K562 (cell line): ENCODE data around the gene MED15. TPM values are rescaled to one million over a fixed set of nuclear protein-coding genes. Genes with fewer than 3 reads are reported as not detected.

Experiments used
- CBX3 ChIP-seq, 2 experiments: IDR thresholded peaks; 1 replicate in 1 of 2; 2 replicates in 1 of 2; pipeline ENCODE4 v1.6.1; 2012; ENCODE audit warnings: inconsistent platforms in 2 of 2, low read length in 2 of 2, borderline replicate concordance in 1 of 2, control low read depth in 1 of 2
- CREM ChIP-seq: IDR thresholded peaks from 2 replicates; pipeline ENCODE4 v1.6.1; 2014; ENCODE audit warnings: antibody characterized with exemption, low read depth
- GABPB1 ChIP-seq: sonication (generic); formaldehyde crosslinking; IDR thresholded peaks from 2 replicates; pipeline ENCODE4 v1.8.0; 2022; ENCODE audit warnings: mild to moderate bottlenecking, missing genetic modification reagents
- GTF2E2 ChIP-seq: fragments of 200-800 bp; sonication (Bioruptor generic); IDR thresholded peaks from 2 replicates; pipeline ENCODE4 v1.6.1; 2016; ENCODE audit warnings: missing genetic modification characterization, missing compliant biosample characterization
- HOXB6 ChIP-seq: fragments of 250-450 bp; sonication (Bioruptor Pico); IDR thresholded peaks from 2 replicates; pipeline ENCODE4 v1.5.1; 2022; ENCODE audit warnings: mild to moderate bottlenecking, borderline replicate concordance
- KDM2B ChIP-seq: fragments of 250-450 bp; sonication (Bioruptor Pico); IDR thresholded peaks from 2 replicates; pipeline ENCODE4 v1.8.0; 2021; ENCODE audit warnings: mild to moderate bottlenecking, moderate library complexity
- NR1H2 ChIP-seq: sonication (generic); formaldehyde crosslinking; IDR thresholded peaks from 2 replicates; pipeline ENCODE4 v1.4.0; 2020; ENCODE audit warnings: mild to moderate bottlenecking, missing genetic modification reagents
- SAFB2 ChIP-seq: fragments of 200-400 bp; formaldehyde crosslinking; IDR thresholded peaks from 2 replicates; pipeline ENCODE4 v1.6.1; 2018; ENCODE audit warnings: borderline replicate concordance, low read length, low read depth, moderate library complexity; ENCODE audit not compliant: severe bottlenecking
- STAT6 ChIP-seq: sonication (generic); formaldehyde crosslinking; IDR thresholded peaks from 2 replicates; pipeline ENCODE4 v1.8.1; 2023; ENCODE audit warnings: mild to moderate bottlenecking, missing genetic modification reagents
- TCF7L2 ChIP-seq: fragments of 150-350 bp; IDR thresholded peaks from 2 replicates; pipeline ENCODE4 v1.6.1; 2016; ENCODE audit warnings: low read depth, mild to moderate bottlenecking, low read length, moderate library complexity
- ZBTB8A ChIP-seq: fragments of 450-650 bp; IDR thresholded peaks from 2 replicates; pipeline ENCODE4 v1.6.1; 2018; ENCODE audit warnings: mild to moderate bottlenecking, moderate library complexity; ENCODE audit not compliant: partially characterized antibody
- ZNF121 ChIP-seq: sonication (generic); formaldehyde crosslinking; conservative IDR thresholded peaks from 2 replicates; pipeline ENCODE4 v1.8.0; 2022; ENCODE audit warnings: missing genetic modification reagents
- ZNF146 ChIP-seq: IDR thresholded peaks from one replicate; pipeline ENCODE4 v1.6.1; 2018; ENCODE audit warnings: missing compliant biosample characterization; ENCODE audit not compliant: unreplicated experiment
- ZNF274 ChIP-seq: IDR thresholded peaks from 2 replicates; pipeline ENCODE4 v1.6.1; 2011; ENCODE audit warnings: low read depth, mild to moderate bottlenecking, low read length, moderate library complexity, borderline replicate concordance
- polyA plus RNA-seq, 8 experiments: library from polyadenylated mRNA; depleted of rRNA in 4 of 8; stranded (reverse) in 5 of 8; unstranded in 3 of 8; fragments of >200 nt; fragmentation: Nextera tagmentation in 2 of 8; fragmentation: Illumina TruSeq in 1 of 8; extraction: Ambion mirVana in 2 of 8; extraction: Trizol in 1 of 8; gene quantifications; 2 replicates each; pipeline versions ENCODE4 v1.2.1 to v1.2.3, GENCODE V29; 2011 to 2014; ENCODE audit warnings: inconsistent platforms in 1 of 8, missing spikeins in 1 of 8
- total RNA-seq, 7 experiments: library from RNA; depleted of rRNA in 6 of 7; stranded (reverse); fragments of >200 nt in 6 of 7; fragmentation: Illumina TruSeq in 2 of 7; extraction: Trizol in 2 of 7; gene quantifications; 2 replicates each; pipeline versions ENCODE4 v1.2.1 to v1.2.3, GENCODE V29; 2011 to 2021; ENCODE audit warnings: low replicate concordance in 1 of 7

The MED15 gene
- total and polyA plus RNA-seq, 9 of the 15 experiments (the other 6 are each of a cell fraction or from before 2014, with no cell fraction given) = 4.0 to 271 (median 60.1) TPM

- TF ChIP-seq CBX3 (IDR thresholded peaks at IDR 0.05; ENCODE audit: borderline replicate concordance in 1 of 2, low read length in 2 of 2) (peak in 1 of 2 experiments; percentile 96; a peak in 2 of 3 replicates), SAFB2 (no peak), STAT6 (peak; percentile 91), ZBTB8A (no peak), ZNF121 (CRISPR knock-in tag) (no peak), NR1H2 (CRISPR knock-in tag) (0 out of 2 replicates have a peak, but pooled peaks have one; percentile 60), TCF7L2 (no peak), ZNF146 (CRISPR knock-in tag) (no peak), KDM2B (CRISPR knock-in tag) (peak; percentile 84; the same call in 1 of the 2 replicates), GTF2E2 (peak; percentile 69; the same call in 1 of the 2 replicates), ZNF274 (no peak), GABPB1 (no peak), HOXB6 (CRISPR knock-in tag) (0 out of 2 replicates have a peak, but pooled peaks have one; percentile 11), CREM (no peak)
These were observed 15.9 kb downstream of the MED15 start (continued) for GRCh38 chr22:20523086-20523983.
